ENCODE measurements around the gene PLA2G7.

DNA sequence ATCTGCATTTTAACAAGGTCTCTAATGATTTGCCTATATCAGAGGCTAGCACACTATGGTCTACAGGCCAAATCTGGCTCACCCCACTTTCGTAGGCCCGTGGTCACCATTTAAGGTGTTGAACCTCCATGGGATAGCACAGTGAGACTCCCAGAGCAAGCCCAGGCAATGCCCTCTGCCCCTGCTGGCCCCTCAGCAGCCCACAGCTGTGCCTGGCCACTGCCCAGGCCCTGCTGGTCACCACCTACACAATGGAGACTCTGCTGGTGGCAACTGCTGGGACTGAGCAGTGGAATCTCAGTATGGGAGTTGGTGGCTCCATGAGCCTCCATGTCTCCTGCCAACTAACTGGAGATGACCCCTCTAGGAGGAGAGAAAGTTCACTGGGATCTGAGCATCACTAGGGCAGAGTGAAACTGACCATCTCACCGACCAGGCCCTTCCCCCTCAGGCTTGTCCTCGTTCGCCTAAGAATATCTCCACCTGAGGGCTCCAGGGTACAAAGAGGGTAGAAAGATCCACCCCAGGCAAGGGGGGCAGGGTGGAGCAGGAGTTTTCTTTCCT lies 13.8 kb upstream of the PLA2G7 start:
- TF ChIP-seq, protein P1, sequence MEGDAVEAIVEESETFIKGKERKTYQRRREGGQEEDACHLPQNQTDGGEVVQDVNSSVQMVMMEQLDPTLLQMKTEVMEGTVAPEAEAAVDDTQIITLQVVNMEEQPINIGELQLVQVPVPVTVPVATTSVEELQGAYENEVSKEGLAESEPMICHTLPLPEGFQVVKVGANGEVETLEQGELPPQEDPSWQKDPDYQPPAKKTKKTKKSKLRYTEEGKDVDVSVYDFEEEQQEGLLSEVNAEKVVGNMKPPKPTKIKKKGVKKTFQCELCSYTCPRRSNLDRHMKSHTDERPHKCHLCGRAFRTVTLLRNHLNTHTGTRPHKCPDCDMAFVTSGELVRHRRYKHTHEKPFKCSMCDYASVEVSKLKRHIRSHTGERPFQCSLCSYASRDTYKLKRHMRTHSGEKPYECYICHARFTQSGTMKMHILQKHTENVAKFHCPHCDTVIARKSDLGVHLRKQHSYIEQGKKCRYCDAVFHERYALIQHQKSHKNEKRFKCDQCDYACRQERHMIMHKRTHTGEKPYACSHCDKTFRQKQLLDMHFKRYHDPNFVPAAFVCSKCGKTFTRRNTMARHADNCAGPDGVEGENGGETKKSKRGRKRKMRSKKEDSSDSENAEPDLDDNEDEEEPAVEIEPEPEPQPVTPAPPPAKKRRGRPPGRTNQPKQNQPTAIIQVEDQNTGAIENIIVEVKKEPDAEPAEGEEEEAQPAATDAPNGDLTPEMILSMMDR (IDR thresholded peaks at IDR 0.05; ENCODE audit: borderline replicate concordance, extremely low read depth, low read length, poor library complexity, severe bottlenecking) = no peak
- no peak for TF ChIP-seq EZH2 (IDR thresholded peaks at IDR 0.05; ENCODE audit: borderline replicate concordance, low read depth, low read length, severe bottlenecking)
